ENCODE results near the gene BCL2L13.

Gene BCL2L13

DNA sequence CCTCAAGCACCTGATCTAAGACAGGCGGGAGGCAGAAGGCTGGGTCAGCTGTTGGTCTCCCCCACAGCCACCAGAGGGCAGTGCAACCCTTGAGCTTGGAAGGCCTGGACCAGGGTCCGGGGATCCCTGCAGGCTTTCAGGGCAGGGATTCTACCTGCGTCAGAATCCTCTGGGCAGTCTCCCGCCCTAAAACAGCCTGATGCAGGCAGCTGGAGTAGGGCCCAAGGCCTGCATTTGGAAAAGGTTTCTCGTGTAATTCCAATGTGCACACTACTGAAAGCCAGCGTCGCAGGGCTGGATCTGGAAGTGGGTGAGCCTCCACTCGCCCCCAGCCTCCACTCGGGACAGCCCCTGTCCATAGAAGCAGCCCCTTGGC, 104.0 kb downstream of the BCL2L13 start:
- no peak overlapping the region for H3K4me3 ChIP-seq (ENCODE audit: control insufficient read depth, low read depth, low read length)
- TF ChIP-seq, protein P1, sequence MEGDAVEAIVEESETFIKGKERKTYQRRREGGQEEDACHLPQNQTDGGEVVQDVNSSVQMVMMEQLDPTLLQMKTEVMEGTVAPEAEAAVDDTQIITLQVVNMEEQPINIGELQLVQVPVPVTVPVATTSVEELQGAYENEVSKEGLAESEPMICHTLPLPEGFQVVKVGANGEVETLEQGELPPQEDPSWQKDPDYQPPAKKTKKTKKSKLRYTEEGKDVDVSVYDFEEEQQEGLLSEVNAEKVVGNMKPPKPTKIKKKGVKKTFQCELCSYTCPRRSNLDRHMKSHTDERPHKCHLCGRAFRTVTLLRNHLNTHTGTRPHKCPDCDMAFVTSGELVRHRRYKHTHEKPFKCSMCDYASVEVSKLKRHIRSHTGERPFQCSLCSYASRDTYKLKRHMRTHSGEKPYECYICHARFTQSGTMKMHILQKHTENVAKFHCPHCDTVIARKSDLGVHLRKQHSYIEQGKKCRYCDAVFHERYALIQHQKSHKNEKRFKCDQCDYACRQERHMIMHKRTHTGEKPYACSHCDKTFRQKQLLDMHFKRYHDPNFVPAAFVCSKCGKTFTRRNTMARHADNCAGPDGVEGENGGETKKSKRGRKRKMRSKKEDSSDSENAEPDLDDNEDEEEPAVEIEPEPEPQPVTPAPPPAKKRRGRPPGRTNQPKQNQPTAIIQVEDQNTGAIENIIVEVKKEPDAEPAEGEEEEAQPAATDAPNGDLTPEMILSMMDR (conservative IDR thresholded peaks at IDR 0.05; ENCODE audit: control insufficient read depth, insufficient read depth, low read depth, low read length), result peak; percentile 78
- peak; percentile 79 for DNase-seq (ENCODE audit: low read depth)

DNA sequence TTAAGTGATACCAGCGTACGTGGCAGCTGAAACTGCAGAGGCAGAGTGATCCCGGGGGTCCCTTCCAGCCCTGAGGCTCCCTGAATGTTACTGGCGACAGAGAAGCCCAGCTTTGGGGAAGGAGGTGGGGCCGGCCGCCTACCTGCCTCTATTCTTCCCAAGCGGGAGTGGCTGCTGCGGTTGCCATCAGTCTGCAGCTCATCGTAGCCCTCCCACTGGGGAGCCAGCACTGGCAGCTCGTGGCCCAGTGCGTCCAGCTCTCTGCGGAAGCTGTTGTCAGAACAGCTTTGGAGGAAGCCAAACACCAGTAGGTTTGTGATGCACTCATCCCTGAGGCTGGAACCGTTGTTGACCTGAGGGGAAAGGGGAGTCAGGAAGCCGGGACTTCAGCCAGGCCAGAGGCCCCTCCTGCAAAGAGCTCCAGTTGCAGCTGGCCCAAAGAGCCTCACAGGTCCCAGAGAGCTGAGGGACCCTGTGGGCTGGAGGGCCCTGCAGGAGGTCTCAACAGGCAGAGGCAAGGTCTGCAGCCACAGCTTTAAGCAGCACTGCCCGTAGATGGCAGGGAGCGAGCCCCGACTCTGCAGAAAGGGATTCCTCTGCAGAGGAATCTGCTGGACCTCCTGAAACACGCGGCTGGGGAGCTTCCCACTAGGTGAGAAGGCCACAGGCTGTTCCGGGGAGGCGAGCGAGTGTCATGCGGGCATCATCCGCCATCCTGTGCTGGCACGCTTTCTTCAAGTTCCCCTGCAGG, 105.3 kb downstream of the BCL2L13 start:
- no peak for DNase-seq (ENCODE audit: low read depth)
- no peak overlapping the region for H3K4me3 ChIP-seq (ENCODE audit: control insufficient read depth, low read depth, low read length)
- TF ChIP-seq, protein P1 (conservative IDR thresholded peaks at IDR 0.05; ENCODE audit: control insufficient read depth, insufficient read depth, low read depth, low read length), result no peak

DNA sequence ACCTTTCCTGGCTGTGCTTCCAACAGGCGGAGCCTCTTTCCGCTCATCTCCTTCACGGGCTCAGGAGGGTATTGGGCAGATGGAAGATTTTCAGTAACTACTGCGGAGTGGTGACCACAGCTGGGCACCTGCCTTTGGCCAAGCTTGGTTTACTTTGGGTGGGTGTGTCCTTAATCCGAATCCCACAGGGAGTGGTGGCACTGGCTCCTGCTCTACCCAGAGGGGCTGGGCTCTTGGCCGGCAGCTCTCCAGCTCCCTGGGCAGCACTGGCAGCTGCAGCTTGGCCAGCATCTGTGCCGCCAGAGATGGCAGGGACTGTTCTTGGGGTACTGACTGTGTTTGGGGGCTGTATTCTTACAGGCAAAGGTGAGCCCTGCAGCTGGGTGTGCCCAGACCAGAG, 105.9 kb downstream of the BCL2L13 start:
- DNase-seq (ENCODE audit: low read depth), result no peak
- TF ChIP-seq, protein P1 (conservative IDR thresholded peaks at IDR 0.05; ENCODE audit: control insufficient read depth, insufficient read depth, low read depth, low read length), result no peak
- no peak overlapping the region for H3K4me3 ChIP-seq (ENCODE audit: control insufficient read depth, low read depth, low read length)

DNA sequence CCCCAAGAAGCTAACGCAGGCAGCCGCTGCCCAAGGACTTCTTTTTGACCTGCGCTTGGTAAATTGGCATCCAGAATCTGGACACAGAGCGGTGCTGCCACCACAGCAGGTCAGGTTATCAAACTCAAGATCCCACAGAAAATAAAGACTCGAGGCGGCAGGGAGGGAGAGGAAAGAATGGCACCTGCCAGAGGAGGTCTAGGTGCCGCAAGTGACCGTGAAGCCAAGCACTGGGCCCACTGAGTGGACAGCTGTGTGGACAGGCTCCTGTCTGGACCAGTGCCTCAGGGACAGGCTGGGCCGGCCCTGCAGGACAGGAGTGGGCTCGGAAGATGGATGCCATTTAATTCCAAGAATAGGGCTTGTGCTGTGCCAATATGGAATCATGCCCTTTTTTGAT, 108.4 kb downstream of the BCL2L13 start:
- H3K4me3 ChIP-seq (ENCODE audit: control insufficient read depth, low read depth, low read length), result no peak overlapping the region
- no peak for DNase-seq (ENCODE audit: low read depth)
- TF ChIP-seq, protein P1 (conservative IDR thresholded peaks at IDR 0.05; ENCODE audit: control insufficient read depth, insufficient read depth, low read depth, low read length), result no peak

DNA sequence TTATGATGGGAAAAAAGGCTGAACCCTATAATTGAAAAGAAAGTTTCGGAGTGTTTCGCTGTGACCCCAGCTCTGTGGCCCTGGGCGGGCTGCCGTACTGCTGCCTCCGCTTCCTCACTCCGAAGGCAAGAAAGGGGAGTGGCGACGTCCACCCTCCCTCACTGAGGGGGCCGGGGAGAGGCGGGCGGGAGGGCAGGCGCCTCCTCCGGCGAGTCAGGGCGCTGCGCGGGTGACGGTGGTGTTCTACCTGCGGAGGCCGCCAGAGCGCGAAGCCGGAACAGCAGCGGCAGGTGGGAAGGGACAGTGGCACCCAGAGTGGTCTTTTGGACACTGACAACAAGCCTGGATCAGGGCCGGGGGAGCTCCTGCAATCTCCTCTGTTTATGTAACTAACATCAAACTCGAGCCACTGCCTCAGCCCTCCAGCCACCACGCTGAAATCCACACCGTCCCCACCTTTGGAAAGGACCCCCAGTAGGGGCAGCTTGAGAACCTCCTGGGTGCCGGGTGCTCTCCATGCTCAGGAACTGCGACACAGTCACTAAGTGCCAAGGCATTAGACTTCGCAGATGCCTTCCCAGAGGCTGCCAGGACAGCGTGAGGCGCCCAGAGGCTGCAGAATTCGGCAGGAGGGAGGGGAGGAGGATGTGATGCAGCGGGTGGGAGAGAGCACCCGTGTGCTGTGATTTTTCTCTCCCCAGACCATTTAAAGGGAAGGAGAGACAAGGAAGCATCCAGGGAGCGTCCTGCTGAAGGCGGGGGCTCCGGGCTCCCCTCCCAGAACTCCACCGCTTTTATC, 110.2 kb downstream of the BCL2L13 start:
- H3K4me3 ChIP-seq (ENCODE audit: control insufficient read depth, low read depth, low read length), result no peak overlapping the region
- DNase-seq (ENCODE audit: low read depth), result no peak
- TF ChIP-seq, protein P1 (conservative IDR thresholded peaks at IDR 0.05; ENCODE audit: control insufficient read depth, insufficient read depth, low read depth, low read length), result no peak

DNA sequence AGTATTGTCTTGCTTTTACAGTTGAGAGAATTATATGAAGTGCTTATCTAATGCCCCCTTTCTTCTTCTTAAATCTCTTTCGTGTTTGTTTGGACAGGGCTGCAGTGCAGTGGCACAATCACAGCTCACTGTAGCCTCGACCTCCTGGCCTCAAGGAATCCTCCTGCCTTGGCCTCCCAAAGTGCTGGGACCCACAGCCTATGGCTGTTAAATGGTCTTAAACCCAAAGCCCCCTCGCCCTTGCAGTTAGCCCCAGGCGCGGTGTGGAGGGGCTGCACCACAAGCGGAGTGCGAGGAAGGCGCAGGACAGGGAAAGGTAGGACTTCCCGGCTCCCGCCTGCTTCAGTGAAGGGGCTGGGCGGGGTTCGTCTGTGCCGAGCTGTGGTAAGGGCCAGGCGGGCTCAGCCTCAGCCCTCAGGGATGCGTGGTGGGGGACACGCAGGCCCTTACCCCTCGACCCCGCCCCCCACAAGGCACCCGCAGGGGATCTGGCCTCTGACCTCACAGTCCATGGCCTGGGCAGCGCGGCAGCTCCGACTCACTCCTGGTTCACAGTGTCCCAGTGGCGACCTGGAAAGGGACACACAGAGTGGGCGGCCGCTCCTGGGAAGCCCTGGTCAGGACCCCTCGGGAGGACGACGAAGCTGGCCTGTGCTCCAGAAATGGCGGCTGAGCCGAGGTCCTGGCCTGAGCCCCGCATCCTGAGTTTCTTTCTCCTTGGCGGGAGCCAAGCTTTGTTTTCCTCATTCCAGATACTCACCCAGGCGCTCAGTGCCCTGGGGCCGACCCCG, 111.2 kb downstream of the BCL2L13 start:
- DNase-seq (ENCODE audit: low read depth), result no peak
- TF ChIP-seq, protein P1 (conservative IDR thresholded peaks at IDR 0.05; ENCODE audit: control insufficient read depth, insufficient read depth, low read depth, low read length), result no peak
- H3K4me3 ChIP-seq (ENCODE audit: control insufficient read depth, low read depth, low read length), result no peak overlapping the region
